ENCODE results near the gene BCL2L2.

- no peak for TF ChIP-seq POLR2A (IDR thresholded peaks at IDR 0.05)
- TF ChIP-seq CTCF (IDR thresholded peaks at IDR 0.05) = peak; percentile 68 to 85 (median 83)
- no peak for TF ChIP-seq EP300 (IDR thresholded peaks at IDR 0.05)
These were observed 21.5 kb downstream of the BCL2L2 start for GRCh38 chr14:23327947-23328744.
